ENCODE results near the gene KCNAB2.

The KCNAB2 gene

DNA sequence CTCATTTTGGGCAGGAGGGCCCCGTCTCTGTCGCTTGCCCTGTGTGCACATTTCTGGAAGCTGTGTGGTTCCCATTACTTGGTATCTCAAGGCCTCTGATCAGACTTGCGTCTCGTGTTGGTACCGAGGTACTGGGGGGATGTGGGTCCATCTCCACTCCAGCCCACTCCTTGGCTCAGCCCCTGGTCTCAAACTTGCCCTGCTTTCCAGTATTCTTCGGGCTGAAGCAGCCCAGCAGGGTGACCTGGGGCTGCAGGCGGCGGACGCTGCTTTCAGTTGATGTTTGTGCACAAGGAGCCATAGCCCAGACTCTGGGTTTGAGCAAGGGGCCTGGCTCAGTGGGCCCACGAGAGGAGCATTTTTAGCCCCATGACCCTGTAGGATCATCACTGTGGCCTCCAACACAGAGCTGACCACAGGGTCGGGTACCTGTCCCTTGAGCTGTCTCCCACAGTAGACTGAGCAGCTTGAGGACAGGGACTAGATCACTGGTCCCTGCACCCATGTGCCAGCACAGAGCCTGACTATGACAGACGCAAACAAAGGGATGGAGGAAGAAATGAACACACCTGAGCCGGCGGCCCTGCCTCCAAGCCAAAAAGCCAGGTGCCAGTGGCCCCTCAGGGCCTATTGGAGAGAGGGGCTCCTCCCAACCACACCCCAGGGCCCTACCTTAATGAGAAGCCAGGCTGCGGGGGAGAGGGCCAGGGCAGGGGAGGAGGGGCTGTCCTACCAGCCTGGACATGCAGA is 87.6 kb downstream of the KCNAB2 start:
- Mint-ChIP-seq H3K4me1 (no peaks in the 10 kb centered on the region), H3K27ac (no peak overlapping the region), H3K27me3 (no peaks in the 10 kb centered on the region), H3K4me3 (no peak overlapping the region), H3K9me3 (peaks cover 0 to 10% of the 10 kb centered on the region in 2 donors)
- ATAC-seq (no peak), DNase-seq (no peak)

DNA sequence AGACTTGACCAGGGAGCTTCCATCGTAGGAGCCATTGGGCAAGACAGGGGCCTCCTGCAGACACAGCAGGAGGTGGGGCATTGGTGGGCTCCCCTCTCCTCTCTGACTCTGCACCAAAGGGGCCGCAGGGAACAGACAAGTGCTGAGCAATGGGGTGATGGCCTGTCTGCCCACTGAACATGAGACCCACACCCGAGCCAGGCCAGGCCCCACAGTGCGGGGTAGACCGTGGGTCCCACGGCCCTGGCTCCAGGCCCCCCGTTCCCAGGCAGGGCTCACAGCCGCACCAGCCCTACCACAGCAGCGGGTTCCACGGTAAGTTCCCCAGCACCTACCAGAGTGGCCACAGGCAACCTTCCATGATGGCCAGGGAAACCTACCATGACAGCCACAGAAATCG is 88.5 kb downstream of the KCNAB2 start:
- Mint-ChIP-seq H3K9me3 (peaks cover 0 to 10% of the 10 kb centered on the region in 2 donors), H3K4me3 (no peak overlapping the region), H3K27me3 (no peaks in the 10 kb centered on the region), H3K27ac (no peak overlapping the region), H3K4me1 (no peaks in the 10 kb centered on the region)
- ATAC-seq (no peak), DNase-seq (no peak)

DNA sequence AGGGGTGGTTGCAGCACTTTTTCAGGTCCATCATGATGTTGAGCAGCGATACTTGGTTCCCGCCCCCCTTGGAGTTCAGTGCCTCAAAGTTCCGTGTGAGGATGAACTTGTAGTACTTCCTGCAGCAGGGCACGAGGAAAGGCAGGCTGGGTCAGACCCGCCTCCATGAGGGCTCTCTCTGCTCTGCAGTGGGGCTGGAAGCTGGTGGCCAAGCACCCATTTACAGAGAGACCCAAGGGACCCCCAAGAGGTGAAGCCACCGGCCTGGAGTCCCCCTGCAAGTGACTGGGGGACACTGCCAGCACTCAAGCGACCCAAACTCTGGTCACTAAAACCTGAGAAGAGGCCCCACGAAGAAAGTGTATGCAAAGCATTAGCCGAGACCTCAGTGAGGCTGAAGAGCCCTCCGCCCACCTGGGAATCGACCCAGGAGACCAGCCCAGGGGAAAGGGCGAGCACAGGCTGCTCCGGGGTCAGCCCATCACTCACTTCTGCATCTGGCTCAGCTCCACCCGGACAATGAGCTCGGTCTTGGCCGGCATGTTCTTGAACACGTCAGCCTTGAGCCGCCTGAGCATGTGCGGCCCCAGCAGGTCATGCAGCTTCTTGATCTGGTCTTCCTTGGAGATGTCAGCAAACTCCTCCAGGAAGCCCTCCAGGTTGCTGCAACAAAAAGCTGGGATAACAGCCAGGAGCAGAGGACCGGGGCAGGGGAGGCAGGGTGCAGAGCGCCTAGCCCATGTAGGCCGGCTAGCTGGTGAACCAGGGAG is 89.2 kb downstream of the KCNAB2 start:
- DNase-seq: no peak
- Mint-ChIP-seq H3K27me3 (no peaks in the 10 kb centered on the region), H3K4me1 (no peaks in the 10 kb centered on the region), H3K4me3 (no peak overlapping the region), H3K9me3 (peaks cover 0 to 10% of the 10 kb centered on the region in 2 donors), H3K27ac (no peak overlapping the region)
- ATAC-seq: no peak

DNA sequence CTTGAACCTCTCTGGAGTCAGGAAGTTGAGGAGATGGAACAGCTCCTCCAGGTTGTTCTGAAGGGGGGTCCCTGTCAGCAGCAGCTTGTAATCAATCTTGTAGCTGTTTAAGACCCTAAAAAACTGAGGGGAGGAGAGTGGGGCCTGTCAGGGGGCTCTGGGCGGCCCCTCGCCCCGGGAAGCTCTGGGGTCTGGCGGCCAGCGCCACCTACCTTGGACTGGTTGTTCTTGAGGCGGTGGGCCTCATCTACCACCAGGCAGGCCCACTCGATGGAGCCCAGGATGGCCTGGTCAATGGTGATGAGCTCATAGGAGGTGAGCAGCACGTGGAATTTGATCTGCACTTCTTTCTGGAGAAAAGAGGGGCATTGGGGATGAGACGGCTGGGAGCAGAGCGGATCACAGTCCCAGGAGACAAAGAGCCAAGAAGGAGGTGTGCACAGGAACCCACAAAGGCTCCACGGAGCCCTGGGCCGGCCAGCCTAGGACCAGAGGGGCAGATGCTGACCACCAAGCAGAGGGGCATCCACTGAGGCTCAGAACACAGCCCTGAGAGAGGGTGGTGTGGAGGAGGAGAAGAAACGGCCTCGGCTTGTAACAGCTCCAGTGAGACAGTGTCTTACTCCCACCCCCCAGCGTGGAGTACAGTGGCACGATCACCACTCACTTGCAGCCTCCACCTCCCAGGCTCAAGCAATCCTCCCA is 91.0 kb downstream of the KCNAB2 start:
- no peak for ATAC-seq
- no peak for DNase-seq
- Mint-ChIP-seq H3K27ac (no peak overlapping the region), H3K4me1 (no peaks in the 10 kb centered on the region), H3K9me3 (peaks cover 0 to 8% of the 10 kb centered on the region in 2 donors), H3K27me3 (no peaks in the 10 kb centered on the region), H3K4me3 (no peak overlapping the region)

DNA sequence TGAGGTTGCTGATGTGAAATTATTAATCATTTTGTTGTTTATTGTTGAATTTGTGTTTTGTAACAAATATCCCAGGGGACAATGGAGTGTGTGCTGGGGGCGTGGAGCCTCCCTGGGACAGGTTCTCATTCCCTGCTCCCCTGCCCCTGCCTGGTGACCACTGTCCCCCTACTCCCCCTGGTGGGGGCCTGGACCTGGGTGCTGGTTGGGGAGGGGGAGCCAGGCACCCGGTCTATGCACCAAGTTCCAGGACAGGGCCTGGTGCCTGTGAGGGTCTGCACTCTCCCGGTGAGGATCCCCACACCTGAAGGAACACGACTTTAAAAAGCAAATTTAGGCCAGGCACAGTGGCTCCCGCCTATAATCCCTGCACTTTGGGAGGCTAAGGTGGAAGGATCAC is 92.1 kb downstream of the KCNAB2 start:
- Mint-ChIP-seq H3K27me3 (no peaks in the 10 kb centered on the region), H3K4me3 (no peak overlapping the region), H3K27ac (no peak overlapping the region), H3K4me1 (no peaks in the 10 kb centered on the region), H3K9me3 (no peaks in the 10 kb centered on the region)
- DNase-seq: no peak
- no peak for ATAC-seq

DNA sequence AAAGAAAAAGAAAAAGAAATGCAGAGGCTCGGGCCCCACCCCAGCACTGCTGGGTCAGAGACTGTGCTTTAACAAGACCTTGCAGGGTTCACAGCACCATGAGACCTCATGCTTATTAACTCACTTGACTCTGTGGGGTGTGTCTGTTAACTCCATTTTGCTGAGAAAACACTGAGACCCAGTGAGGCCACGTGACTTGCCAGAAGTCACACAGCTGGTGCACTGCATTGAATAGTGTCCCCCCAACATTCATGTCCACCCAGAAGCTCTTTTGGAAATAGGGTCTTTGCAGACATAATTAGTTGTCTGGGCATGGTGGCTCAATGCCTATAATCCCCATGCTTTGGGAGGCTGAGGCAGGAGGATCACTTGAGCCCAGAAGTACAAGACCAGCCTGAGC is 94.7 kb downstream of the KCNAB2 start:
- no peak overlapping the region for H3K4me3 Mint-ChIP-seq
- H3K27ac Mint-ChIP-seq: no peak overlapping the region
- no peaks in the 10 kb centered on the region for H3K9me3 Mint-ChIP-seq
- DNase-seq (no peak), ATAC-seq (no peak)
- H3K4me1 Mint-ChIP-seq: no peaks in the 10 kb centered on the region
- H3K27me3 Mint-ChIP-seq: no peaks in the 10 kb centered on the region

DNA sequence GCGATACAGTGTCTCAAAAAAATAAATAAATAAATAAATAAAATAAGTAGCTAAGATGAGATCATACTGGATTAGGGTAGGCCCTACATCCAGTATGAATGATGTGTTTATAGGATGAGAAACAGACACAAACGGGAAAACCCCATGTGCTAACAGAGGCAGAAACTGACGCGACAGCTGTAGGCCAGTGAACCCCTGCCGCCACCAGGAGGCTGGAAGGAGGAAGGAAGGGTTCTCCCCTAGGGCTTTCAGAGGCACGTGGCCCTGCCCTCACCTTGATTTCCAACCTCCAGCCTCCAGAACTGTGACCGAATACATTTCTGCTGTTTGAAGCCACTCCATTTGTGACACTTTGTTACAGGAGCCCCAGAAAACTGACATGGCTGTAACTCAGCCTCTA is 95.9 kb downstream of the KCNAB2 start:
- Mint-ChIP-seq H3K4me3 (no peak overlapping the region), H3K9me3 (no peaks in the 10 kb centered on the region), H3K27me3 (no peaks in the 10 kb centered on the region), H3K4me1 (no peaks in the 10 kb centered on the region), H3K27ac (no peak overlapping the region)
- DNase-seq: peak in 1 of 2 donors; percentile 58
- ATAC-seq: peak; percentile 89

DNA sequence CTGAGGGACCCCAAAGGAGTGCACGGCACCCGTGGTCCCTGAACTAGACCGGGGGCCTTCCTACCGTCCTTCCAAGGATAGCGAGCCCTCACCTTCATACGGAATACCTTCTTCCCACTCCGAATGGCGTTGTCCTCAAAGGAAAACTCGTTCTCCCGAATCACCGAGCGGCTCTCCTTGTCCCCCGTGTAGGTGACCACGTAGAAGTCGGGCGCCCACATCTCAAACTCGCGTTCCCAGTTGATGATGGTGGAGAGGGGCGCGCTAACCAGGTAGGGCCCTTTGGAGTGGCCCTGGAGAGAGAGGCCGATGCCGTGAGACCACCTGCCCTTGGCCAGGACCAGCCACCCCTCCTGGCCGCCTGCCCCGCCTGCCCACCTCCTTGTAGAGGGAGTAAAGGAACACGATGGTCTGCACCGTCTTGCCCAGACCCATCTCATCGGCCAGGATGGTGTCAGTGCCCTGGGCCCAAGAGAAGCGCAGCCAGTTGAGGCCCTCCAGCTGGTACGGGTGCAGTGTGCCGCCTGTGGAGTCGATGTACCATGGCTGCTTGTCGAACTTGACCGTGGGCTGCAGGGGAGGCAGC is 96.4 kb downstream of the KCNAB2 start:
- Mint-ChIP-seq H3K27me3 (no peaks in the 10 kb centered on the region), H3K4me1 (no peaks in the 10 kb centered on the region), H3K9me3 (no peaks in the 10 kb centered on the region), H3K27ac (no peak overlapping the region), H3K4me3 (no peak overlapping the region)
- DNase-seq (no peak), ATAC-seq (peak; percentile 3)

DNA sequence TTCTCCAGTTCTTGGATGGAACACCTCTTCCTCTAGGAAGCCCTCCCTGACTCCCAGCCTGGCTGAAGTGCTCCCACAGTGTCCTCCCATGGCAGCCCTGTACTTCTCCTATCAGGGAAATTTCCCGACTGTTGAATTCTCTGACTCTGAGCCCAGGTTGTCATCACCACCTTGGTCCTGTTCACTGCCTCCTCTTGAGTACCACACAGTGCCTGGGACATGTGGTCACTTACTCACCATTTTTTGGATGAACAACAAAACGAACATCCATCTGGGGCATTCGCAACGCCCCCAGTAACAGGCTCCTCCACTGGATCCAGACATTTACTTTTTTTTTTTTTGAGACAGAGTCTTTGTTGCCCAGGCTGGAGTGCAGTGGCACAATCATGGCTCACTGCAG is 97.0 kb downstream of the KCNAB2 start:
- H3K9me3 Mint-ChIP-seq: no peaks in the 10 kb centered on the region
- DNase-seq (no peak), ATAC-seq (no peak)
- H3K4me1 Mint-ChIP-seq: no peaks in the 10 kb centered on the region
- no peak overlapping the region for H3K4me3 Mint-ChIP-seq
- H3K27me3 Mint-ChIP-seq: no peaks in the 10 kb centered on the region
- H3K27ac Mint-ChIP-seq: no peak overlapping the region

DNA sequence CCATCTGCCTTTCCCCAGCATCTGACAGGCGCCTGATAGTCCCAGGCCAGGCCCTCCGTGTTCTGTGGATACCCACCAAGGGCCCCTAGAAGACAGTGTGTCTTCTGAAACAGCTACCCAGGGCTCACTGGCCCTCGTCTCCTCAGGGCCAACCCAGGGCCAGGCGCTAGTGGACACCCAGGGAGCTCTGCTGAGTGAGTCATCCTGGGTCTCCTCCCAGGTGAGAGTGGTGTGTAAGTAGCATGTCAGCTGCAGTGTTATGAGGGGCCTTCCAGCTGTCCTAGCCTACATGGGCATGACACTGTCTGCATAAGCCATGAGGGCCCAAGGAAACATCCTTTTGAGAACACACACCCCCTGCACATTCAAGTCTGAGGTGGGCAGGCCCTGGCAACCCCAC is 97.7 kb downstream of the KCNAB2 start:
- DNase-seq (no peak), ATAC-seq (no peak)
- Mint-ChIP-seq H3K27ac (no peak overlapping the region), H3K4me1 (peaks cover 3% of the 10 kb centered on the region), H3K27me3 (no peaks in the 10 kb centered on the region), H3K9me3 (no peaks in the 10 kb centered on the region), H3K4me3 (no peak overlapping the region)

DNA sequence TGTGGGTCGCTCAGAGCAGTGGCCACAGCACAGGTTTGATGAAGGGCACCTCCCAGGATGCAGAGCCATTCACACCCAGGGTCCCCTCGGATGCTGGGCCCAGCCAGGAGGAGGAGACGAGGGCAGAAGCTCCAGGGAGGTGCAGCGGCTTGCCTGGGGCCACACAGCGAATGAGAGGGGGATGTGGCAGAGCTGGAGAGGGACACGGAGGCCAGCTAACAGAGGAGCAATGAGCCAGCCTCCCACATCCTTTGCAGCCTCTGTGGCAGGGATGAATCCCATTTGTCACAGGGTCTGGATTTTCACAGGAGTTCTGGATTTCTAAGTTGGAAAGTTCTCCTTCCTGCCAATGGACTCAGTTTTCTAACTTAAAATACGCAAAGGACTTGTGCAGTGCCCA is 98.5 kb downstream of the KCNAB2 start:
- no peak for DNase-seq
- peaks cover 11% of the 10 kb centered on the region for H3K4me1 Mint-ChIP-seq
- H3K27me3 Mint-ChIP-seq: no peaks in the 10 kb centered on the region
- no peak overlapping the region for H3K4me3 Mint-ChIP-seq
- no peak overlapping the region for H3K27ac Mint-ChIP-seq
- H3K9me3 Mint-ChIP-seq: no peaks in the 10 kb centered on the region
- no peak for ATAC-seq

DNA sequence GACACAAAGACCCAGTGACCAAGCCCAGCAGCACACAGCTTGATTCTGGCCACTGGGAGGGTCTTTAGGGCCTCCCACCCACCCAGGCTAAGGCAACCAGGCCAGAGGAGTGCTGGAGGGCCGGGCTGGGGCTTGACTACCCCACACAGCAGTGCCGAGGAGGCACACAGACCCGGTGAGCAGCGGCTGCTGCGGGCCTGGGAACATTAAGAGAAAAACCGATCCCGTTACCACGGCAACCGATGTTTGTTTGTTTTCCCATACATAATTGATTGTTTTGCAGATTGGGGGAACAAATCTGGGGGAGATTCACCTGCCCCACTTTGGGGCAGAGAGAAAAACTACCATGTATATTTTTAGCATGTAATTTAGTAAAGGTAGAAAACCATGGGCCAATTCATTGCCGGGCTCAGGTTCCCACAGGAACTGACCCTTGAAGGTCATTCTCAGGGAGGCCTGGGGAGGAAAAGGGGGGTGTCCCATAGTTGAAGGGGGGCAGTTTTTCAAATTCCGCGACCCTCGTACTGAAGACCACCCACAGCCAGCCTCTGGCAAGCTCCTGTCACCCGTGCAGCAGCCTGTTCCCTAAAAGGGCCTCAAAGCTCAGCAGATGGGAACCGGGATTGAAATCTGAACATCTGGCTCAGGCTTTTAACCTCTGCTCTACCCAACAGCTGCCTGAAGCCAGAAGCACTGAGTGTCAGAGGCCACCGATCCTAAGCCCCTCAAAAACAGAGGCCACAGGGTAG is 99.1 kb downstream of the KCNAB2 start:
- Mint-ChIP-seq H3K4me1 (peaks cover 11% of the 10 kb centered on the region), H3K9me3 (no peaks in the 10 kb centered on the region), H3K27me3 (no peaks in the 10 kb centered on the region), H3K27ac (no peak overlapping the region), H3K4me3 (no peak overlapping the region)
- DNase-seq (no peak), ATAC-seq (no peak)

DNA sequence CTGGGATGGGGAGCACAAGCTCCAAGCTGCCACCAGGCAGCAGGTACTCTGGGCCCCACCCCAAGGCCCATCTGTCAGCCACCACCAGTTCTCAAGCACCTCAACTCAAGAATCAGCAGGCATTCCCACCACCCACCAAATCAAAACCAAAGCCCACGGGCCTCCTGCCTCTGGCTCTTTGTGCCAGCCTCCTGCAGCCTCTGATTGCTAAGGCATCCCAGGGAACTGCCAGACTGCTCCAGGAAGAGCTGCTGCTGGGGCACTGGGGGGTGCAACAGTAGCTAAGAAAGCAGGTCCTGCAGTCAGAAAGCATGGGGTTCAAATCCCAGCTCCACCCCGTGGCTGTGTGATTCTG is 99.7 kb downstream of the KCNAB2 start:
- DNase-seq: no peak
- Mint-ChIP-seq H3K4me3 (no peak overlapping the region), H3K4me1 (peaks cover 11% of the 10 kb centered on the region), H3K27me3 (no peaks in the 10 kb centered on the region), H3K9me3 (no peaks in the 10 kb centered on the region), H3K27ac (no peak overlapping the region)
- no peak for ATAC-seq

DNA sequence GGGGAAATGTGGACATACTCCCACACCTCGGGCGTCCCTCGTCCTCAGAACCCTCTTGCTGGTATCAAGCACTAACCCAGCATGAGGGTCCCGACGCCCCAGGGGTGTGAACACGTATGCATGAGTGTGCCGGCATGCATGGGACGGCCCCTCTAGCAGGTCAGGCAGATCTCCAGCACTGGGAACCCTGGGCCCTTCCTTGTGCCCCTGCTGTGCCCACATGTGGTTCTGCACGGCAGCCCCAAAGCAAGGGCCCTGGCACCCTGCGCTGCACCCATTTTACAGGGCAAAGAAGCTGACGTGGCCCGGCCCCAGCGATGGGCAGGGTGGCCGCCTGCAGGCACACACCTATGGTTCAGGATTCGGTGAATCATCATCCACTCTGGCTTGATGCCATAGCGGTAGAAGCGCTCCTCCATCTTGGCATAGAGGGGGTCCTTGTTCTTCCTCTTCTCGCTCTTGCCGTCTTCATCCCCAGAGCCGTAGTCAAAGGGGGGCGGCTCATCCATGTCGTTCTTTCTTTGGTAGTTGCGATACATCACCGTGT is 100.2 kb downstream of the KCNAB2 start:
- Mint-ChIP-seq H3K9me3 (no peaks in the 10 kb centered on the region), H3K4me1 (peaks cover 11% of the 10 kb centered on the region), H3K27me3 (no peaks in the 10 kb centered on the region), H3K27ac (no peak overlapping the region), H3K4me3 (no peak overlapping the region)
- ATAC-seq: no peak
- no peak for DNase-seq

All from stimulated activated naive CD8-positive, alpha-beta T cell treated with anti-CD3 and anti-CD28 coated beads, Interleukin-15, amount 100 ng/mL, for 72 hours (primary cell).